Stimulated activated CD4-positive, alpha-beta T cell treated with anti-CD3 and anti-CD28 coated beads, Interleukin-15, amount 100 ng/mL, for 48 hours (primary cell): ENCODE data around the gene RPS8.
"Not testable (repeated sequence)": the region's sequence is repeated elsewhere in the genome, so short reads cannot be mapped to it uniquely, and the experiment has no call there.

Experiments
- DNase-seq, 2 donors: peaks; one replicate each; pipeline ENCODE4 v3.0.0-alpha.2; 2020; ENCODE audit warnings: low read depth in 2 of 2

The RPS8 gene

DNA sequence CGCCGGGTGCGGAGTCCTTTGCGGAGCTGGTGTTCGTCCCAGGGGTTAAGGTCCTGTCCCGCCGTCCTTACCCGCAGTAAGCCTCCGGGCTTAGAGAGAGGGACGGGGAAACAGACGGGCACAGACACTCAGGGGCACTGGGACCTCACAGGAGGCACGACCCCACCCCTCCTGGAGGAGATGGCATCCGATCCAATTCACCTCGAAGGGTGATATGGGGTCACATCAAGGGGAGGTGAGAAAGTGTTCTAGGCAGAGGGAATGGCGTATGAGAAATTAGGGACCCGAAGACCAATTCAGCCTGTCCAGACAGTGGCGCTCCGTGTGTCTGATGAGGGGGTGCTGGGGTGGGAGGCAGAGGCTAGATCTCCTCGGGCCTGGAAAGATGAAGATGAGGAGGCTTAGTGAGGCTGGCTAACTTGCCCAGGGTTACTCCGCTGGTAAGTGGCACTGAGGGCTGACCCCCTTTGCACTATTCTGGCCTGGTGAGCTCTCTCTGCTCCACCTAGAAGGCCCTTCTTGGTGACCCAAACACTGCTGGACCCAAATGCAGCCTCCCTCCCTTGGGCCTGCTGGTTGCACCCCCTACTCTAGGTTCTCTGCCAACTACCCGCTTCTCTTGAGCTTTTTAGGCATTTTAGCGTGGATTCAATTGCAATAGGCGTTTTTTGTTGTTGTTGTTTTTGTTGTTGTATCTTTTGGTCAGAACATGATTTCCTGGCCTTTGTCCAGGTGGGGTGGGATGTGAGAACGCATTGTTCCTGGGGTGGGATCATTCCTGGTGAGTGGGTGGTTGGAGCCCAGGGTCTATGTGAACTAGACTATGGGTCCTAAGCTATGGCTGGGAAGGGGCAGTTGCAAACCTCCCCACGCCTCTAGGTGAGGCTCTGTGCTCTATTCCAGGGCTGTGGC, 45.2 kb downstream of the RPS8 start:
- no peak for DNase-seq

DNA sequence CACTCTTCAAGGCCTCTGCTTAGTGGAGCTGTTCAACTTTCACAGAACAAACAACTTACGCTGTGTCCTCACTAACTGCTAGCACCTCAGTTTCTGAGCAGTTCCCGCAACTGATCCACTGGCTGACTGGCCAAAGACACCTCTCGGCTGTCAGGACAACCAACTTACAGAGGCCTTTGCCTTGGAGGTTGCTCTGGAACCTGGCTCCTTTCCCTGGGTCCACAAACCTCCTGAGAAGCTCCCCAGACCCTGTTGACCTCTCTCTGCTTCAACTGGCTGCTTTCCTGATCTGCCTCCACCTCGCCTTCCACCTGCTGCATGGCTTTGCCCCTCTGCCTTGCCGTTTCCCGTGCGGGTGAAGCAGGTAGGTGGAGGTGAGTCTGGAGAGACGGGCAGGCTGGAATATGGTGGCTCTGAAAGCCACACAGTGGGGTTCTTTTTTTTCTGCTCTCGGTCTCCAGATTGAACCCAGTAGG, 45.9 kb downstream of the RPS8 start:
- DNase-seq = no peak

DNA sequence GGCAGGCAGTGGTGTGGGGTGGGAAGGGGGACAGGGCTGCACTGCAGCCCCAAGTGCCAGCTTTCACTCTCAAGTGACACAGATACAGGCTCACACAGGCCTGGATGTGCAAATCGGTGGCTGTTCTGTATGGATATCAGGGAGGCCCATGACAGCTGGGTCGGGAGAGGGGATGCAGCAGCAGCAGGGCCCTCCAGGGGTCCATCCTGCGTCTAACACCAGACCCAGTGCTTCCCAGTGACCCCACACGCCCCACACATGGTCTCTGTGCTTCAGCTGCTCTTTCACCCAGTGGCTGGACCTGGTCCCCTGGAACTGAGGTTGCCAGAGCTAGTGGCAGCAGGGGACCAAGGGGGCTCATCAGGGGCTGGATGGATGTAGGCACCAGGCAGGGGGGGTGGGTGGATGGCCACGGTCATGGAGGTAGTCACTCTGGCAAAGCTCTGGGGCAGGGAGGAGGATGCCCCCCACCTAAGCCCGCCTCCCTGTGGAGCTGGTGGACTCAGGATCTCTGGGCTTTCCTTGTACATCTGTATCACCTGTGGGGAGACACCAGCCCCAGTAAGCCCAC, 46.9 kb downstream of the RPS8 start:
- no peak for DNase-seq

DNA sequence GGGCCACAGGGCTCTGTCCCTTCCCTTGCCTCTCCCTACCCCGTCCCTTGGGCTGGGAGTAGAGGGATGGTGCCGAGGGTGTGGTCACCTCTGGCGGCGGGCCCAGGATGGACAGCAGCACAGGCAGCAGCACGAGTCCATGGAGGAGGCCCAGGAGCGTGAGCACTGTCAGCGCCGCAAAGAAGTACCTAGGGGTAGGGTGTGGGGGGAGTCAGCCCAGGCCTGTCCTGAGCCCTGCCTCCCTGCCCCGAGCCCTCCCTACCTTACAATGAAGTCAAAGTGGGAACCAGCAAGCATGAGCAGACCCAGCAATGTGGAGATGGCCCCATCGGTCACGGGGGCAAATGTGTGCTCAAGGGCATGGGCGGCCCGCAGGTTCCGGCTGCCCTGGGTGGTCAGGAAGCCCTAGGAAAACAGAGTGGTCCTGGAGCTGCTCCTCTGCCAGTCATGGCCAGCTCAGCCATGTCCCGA, 47.7 kb downstream of the RPS8 start:
- DNase-seq = no peak

DNA sequence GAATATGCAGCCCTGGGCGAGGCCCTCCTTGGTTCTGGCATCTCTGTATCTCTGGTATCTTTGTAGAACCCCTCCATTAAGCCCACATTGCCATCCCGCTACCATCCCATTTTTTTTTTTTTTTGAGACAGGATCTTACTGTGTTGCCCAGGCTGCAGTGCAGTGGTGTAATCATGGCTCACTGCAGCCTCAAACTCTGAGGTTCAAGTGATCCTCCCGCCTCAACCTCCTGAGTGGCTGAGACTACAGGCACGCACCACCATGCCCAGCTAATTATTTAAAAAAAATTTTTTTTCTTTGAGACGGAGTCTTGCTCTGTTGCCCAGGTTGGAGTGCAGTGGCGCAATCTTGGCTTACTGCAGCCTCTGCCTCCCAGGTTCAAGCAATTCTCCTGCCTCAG, 49.1 kb downstream of the RPS8 start:
- DNase-seq = not testable (repeated sequence)

DNA sequence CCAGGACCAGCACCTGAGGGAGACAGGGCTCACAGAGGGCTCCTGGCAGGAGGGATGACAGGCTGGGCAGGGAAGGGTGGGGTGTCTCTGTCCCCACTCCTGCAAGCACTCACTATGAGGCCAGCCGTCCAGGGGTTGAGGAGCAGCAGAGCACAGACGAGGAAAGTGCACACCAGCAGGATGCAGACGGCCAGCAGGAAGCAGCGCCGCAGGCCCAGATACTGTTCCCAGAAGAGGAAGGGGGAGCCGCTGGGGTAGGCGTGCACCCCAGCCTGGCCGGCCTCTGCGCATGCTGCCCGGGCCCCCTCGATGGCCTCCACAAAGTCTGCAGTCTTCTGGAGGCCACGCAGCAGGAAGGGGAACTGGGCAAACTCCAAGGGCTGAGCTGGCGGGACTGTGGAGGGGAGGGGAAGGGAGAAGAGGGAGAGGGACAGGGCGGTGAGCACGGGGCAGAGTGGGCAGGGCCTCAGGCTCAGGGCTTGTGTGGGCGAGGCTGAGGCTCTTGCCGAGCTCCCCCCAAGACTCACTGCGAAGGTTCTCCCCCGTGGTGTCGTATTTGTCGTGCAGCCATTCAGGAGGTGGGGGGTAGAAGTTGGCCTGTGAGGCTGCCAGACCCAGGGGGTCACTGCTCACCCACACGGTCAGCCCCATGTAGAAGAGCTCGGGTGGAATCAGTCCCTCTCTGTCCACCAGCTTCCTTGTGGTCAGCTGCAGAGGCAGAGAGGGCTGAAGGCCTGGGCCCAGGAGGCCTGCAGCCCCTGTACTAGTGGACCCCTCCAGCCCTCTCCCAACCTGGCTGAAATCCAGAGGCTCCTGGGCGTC, 51.2 kb downstream of the RPS8 start:
- no peak for DNase-seq

DNA sequence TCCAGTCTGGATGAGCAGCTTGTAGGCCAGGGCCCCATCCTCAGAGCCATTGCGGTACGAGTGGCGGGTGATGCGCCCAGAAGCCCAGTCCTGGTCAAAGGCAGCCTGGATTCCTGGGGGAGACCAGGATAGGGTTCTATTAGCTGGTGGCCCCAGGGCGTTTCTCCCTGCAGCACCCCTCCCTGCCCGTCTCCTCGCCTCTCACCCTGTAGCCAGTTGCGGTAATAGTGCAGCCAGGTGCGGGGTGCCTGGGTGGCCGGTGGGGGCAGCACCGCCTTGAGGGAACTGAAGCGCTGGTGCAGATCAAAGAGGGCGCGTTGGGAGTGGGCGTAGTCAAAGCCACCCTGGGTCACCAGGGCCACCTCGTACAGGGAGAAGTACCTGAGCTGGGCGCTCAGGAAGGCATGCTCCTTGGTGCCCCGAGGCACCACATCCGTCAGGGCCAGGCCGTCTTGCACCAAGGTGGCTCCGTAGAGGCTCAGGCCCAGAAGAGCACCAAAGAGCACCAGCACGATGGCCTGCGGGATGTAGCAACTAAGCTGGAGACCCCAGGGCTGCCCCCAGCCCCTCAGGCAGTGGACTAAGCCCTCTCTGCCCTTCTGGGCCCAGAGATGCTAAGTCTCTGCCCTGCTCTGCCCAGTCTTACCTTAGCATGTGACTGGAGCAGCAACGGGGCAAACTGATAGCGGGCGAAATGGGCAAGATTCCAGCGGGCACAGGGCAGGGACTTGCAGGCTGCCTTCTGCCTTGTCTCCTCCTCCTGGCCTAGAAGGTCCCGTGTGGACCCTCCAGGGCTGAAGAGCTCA, 52.1 kb downstream of the RPS8 start:
- no peak for DNase-seq

DNA sequence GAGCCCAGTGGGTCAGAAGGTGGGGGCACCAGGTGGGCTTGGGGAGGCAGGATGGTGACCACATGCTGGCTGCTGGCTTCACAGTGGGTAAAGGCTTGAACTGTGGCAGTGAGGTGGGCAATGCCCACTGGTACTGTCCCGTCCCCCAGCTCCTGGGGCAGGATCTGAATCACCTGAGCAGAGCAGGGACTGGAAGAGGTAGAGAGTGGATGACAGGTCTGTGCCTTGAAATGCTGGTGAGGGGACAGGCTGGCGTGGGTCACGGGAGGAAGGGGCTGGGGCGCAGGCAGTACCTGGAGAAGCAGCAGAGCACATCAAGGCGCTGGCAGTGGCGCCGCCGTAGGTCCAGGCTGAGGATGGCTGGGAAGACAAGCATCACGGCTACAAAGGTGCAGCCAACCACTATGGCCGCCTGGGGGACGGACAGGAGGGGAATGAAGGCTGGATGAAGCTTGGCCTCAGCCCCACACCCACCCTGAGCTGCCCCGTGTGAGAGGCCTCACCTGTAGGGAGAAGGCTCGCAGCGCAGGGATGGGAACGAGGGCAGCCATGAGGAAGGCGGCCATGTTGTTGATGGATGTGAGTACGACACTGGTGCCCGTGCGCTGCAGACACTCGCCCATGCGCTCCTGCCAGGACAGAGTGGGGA, 52.8 kb downstream of the RPS8 start:
- no peak for DNase-seq
